ENCODE results near the gene PRKAG2. TPM values are rescaled to one million over a fixed set of nuclear protein-coding genes. Genes with fewer than 3 reads are reported as not detected.

Gene PRKAG2
- polyA plus RNA-seq, 1 donor = 38.3 TPM

DNA sequence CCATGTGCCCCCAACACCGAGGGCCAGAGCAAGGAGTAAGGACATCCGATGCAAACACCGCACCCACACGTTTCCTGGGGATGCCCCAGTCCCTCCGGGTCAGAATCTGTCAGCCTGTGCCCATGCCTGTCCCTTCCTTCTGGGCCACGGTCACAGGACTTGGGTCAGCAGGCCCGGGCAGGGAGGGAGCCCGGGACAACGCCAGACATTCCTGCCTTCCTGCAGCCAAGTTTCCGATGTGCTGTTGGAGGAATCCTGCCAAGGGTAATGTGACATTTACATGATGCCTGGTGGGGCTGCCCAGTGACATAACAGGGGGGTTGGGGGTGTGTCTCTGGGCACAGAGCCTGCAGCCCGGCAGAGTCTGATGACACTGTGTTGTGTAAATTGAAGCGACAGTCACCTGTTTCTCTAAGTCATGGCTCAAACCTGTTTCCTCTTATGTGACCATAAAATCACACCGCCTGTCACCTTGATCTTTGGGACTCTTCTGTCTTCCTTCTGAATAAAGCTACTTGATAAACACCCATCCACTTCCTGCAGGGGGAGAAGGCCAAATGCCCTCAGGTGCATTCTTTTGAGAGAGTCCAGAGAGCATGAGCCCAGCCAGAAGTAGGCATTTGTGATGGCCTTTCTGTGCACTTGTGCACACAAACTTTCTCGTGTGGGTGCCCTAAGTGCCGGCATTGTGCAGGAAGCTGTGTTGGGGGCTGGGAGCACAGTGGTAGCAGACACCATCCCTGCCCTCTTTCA is 181.9 kb downstream of the PRKAG2 start:
- no peak for DNase-seq

DNA sequence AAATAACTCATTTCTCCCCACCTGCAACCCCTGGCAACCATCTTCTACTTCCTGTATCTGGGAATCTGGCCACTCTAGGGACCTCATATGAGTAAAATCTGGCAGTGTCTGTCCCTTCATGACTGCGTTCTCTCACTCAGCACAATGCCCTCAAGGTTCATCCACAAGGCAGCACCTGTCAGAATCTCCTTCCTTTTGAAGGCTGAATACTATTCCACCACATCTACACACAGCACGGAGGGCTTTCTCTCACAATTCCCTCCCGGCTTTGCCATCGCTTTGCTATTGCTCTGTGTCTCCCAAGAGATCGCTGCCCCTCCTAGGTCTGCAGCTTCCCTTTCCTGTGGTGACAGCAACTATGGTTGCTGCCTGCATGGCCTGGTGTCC is 182.5 kb downstream of the PRKAG2 start:
- no peak for DNase-seq

DNA sequence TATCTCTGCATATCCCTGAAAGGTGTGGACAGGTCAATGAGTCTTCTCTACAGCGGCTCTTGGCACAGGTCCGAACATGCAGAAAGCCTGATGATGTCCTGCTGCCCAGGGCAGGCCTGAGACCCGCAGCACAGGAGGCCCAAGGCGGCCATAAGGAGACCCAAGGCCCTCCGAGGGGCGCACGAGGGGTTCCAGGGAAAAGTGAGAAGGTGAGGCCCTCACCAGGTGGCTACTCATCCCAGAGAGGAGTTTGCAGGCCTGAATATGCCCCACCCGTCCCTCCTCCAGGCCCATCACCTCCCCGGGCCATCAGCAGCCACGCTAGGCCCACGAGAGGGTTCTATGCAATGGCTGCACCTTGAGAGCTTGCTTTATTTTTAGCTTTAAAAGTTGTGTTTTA is 183.8 kb downstream of the PRKAG2 start:
- DNase-seq = no peak

DNA sequence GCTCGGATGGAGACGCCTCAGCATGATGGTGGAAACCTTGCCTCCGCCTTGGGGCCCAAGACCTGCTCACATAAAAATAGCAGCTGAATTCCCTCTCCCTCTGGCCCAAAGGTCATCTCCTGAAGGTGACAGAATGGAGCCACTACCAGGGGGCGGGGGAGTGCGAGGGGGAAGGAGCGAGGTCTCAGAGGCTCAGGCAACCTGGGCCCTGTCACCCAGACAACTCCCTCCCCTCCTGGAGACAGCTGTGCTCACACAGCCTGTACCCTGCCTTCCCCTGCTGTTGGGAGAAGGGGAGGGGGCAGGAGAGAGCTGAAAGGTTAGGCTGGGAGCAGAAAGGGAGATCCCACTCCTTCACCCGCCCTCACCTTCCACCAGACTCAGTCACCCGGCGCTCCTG is 184.2 kb downstream of the PRKAG2 start:
- DNase-seq = no peak

DNA sequence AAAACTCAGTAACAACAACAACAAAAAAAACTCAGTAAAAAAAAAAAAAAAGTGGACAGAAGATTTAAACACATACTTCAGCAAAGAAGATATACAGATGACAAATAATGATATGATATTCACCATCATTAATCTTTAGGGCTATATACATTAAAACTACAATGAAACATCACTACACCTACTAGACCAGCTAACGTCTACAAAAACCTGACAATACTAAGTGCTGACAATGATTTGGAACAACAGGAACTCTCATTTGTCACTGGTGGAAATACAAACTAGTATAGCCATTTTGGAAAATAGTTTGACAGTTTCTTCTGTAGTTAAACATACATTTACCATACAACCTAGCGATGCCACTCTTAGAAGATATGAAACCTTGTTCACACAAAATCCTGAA is 185.5 kb downstream of the PRKAG2 start:
- DNase-seq = no peak

DNA sequence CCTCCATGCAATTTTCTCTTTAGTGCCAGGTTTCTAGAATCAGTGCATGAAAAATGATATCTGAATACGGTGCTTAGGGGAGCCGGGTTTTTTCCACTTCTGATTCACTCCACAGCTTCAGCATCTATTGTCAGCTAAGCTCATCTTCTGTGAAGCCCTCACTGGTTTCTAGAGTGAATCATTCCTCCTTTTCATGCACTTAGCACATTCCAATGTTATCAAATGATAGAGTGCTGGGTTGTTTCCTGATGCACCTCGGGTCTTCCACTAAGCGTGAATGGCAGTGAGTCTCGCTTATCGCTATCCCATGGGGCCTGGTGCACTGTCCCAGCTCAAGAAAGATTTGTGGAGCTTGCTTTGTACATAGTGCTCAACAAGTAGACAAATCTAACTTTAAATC is 186.3 kb downstream of the PRKAG2 start:
- DNase-seq = no peak

DNA sequence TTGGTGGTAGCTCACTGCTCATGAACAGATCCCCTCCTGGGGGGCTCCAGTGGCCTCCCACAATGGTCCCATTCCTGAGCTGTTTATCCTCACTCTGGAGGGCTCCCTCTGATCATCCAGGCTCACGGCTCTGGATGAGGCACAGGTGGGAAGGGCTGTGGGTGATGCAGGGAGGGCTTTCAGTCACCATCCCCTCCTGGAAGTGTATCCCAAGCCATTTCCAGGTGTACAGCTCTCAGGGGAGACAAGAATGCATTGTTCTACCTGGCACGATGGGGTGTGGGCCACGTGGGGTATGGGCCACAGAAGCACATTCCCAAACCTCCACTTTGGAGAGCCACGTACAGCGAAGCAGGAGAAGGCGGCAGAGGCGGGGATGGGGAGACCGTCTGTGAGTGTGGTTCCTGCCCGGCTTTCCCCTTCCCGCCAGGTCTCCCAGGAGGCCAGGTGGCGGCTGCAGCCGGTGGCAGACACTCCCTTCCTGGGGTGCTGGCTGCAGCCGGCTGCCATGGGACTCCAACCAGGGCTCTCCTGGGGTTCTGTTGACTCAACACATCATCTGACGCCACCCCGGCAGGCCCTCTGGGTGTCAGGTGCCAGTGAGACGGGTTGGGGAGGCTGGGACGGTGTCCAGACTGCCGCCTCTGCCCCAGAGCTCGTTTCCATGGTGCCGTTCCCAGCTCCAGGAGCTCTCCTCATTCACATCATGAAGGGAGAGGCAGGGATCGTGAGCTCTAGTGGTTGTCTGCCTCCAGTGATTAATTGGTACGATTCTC is 187.5 kb downstream of the PRKAG2 start:
- DNase-seq = no peak

DNA sequence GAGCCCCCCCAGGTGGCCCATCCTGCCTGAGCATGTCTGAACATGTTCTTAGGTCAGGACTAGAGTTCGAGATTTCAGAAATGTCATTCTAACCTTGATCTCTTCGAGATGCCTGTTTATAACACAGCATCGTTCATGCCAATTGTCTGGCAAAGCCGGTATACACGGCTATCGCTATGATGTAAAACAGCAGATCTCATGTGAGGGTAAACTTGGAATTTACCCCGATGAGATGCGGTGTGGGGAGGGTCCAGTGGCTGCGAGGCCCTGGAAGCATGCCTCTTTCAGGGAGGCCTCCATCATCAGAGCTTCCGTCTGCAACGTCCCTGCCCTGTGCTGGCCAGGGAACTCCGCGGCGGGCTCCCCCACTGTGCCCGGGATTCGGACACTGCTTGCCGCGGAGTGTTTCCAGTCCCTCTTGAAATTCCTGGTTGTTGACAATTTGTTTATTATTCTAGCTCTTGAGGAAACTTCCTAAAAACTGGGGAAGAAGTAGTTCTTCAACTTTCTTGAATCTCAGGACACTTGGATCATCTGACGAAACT is 188.6 kb downstream of the PRKAG2 start:
- DNase-seq = no peak

DNA sequence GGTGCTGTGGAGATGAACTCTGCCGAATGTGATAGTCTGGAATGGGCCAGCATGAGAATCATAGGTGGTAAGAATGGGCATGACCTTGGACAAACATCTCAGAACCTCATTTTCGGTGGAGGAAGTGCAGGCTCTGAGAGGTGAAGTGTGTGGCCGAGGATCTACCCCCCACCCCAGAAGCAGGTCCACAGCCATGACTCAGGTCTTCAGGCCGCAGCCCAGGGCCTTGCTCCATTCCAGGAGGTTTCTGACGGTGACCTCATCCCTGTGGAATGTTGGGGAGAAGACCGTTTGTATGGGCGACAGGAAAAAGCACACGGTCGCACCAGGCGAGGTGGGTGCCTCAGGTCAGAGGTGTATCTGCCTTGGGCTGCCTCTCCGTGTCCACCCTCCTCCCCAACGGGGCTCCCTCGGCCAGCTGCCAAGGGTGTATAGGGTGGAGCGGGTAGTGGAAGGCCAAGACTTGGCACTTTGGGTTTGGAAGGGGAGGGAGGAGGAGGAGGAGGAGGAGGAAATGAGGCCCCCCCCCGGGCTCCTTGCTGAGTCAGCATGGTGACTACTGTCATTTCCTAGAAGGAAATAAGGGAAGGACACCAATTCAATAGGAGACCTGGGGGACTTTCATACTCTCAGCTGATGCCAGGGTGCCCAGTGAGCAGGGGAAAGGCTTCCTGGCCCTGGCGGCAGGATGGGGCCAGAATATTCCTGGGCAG is 189.2 kb downstream of the PRKAG2 start:
- no peak for DNase-seq

DNA sequence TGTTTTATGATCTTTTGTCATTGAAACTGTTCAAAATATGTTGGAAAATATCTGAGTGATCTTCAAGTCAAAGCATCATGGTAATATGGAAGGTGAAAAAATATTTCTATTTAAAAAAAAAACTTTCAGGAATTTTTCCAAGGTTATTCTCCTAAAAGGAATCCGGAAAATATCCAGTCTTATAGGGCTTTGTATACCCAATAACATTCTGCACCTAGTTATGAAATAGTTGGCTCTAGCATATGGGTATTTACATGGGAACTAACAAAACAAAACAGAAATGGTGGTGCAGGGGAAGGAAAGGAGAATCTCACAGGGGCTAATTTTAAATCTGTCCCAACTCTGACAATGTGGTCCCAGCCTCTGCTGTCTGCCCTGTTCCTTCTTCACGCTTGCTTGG is 190.1 kb downstream of the PRKAG2 start:
- no peak for DNase-seq

DNA sequence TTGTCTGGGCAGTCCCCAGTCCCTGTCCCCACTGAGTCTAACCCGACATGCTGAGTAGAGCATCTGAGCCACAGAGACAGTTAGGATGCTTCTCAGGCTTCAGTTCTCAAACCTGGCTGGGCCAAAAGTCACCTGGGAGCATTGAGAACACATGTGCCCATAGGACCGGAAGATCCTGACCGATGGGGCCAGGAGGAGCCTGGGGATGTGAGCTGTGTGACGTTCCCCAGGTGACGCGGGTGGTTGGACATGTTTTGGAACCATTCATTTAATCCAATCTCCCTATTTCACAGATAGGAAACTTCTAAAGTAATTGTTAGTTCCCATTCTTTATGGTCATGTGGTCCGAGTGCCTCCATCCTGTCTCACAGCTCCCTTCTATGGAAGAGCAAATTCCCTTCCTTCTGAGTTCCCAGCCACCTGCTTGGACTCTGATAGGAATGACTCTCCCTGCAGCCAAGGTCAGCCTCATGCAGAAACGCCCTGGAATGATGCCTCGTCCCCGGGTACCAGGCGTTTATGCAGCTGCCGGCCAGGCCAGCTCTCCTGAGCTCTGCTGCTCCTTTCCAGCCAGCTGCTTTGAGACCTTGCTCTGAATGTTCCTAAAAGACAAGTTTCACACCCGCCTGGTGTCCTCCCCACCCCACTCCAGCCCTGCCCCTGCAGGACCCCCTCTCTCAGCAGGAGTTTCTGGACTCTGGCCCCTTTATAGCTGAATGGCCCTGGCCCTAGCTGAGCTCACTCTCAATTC is 190.7 kb downstream of the PRKAG2 start:
- no peak for DNase-seq

DNA sequence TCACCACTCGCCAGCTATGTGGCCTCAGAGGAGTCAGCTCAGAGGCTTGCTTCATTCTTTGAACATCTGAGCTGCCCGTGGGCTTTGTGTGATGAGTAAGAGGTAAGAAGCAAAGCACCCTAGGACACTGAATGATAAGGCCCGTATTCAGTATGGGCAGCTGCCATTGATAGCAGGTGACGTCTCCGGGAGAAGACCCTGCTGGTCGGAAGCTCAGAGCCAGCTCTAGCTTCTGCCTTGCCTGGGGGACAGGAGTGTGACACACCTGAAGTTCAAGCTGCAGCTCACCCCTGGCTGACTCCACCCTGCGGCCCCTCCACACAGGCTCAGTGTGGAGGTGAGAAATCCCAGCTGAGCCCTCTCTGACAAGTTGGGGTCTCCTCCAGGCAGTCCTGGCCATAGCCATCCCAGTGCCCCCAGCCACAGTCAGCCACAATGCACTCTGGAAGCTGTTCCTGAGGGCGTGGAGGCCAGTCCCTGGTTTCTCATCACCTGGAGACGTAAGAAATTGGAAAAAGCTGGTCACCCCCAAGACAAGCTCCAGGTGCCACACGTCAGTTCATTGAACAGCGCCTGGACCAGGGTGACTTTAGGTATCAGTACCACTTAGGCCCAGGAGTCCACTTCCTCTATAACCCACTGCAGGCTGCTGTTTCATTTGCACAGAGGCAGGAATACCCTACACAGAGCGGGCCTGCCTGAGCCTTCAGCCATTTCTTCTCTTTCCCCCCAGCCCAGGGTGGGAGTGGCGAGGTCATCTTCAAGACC is 192.3 kb downstream of the PRKAG2 start:
- DNase-seq = no peak

DNA sequence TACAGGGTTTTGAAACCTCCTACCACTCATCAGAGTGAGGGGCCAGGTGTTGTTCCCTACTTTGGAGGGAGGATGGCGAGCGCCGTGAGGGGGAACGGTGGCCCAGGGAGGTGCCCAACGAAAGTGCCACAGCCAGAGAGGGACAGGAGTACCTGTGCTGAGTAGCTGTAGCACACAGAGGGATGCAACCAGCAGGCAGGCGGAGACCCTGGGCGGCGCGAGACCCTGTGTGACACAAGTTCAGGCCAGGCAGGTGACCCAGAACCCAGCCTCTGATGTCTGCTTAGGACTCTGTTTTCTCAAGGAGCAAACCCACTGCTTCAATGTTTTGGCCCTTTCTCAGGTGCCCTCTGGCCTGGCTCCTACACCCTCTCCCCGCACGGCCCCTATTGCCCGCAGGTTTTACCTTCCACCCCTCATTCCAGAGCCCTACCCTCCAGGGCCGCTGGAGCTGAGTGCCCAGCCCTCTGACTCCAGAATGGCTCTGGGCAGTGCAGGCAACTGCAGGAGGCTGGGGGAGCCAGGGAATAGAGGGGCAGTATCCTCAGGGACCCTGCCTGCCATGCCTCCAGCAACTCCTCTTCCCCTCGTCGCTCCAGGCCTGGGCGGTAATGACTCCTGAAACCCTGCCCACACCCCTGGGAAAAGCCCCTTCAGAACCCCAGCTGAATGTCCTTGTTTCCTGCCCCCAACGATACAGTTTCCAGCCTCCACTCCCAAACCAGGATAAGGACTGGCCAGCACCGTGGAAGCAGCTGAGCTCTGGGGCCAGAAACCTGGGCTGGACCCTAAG is 193.1 kb downstream of the PRKAG2 start:
- no peak for DNase-seq

DNA sequence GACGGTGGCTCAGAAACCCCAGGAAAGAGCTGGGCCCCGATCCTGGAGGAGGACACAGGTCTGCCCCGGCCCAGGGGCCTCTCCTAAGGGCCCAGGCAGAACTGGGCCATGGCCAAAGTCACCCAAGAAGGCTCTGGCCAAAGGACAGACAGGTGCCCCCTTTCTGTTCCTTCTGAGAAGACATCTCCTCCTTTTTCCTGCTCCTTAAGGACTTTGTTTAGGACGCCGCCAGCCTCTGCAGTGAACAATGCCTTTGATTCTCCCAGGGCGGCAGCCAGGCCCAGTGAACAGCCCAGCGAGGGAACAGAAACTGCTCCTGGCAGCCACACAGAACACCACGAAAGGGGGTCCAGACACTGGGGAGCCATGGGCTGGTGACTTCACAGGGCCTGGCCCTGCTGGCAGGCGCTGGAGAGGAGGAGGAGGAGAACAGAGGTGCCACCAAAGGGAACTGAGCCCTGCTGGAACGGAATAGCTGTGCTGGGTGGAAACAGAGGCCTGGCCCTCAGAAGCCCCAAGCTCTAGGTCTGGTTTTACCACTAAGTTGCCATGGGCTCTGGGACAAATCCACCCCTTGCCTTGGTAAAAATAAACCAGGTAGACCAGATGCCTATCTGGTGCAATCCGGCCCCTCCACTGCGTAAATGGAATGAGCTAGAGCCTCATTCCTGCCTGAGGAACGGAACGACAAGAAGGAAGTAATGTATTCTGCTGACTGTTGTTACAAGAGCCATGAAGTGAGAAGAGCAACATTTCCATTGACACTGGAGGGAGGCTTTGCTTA is 193.9 kb downstream of the PRKAG2 start:
- DNase-seq = no peak

DNA sequence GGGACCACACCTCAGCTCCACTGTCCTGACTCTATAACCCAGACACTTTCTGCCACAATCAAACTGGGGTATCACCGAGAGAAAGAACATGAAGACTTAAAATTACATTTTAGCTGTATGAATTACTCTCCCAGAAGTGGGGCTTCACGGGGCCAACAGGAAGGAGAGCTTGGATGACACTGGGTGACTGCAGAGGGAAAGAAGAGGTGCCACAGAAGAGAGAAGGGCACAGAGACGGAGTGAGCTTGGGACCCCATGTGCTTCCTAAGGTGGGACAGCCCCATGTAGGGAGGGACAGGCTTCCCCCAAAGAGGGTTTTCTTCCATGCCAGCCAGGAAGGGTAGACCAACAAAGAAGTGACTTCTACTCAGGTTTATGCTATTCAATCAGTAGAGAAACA is 195.2 kb downstream of the PRKAG2 start:
- no peak for DNase-seq

DNA sequence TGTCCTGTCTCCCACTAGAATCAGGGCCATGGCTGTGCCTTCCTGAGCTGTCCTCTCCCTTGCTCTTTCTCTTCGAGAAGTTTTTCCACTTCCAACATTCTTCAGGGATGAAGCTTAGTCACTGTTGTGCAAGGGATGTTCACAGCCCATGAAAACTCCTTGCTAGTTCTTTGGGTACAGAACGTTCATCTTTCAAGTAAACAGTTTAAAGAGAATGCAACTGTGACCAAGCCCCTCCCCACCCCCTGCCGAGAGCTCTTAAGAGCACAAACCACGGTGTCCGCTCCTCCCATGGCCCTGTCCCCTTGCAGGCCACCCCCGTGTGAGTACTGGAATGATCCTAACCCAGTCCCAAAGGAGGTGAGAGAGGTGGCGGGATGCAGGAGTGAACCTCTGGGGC is 196.1 kb downstream of the PRKAG2 start:
- DNase-seq = no peak

DNA sequence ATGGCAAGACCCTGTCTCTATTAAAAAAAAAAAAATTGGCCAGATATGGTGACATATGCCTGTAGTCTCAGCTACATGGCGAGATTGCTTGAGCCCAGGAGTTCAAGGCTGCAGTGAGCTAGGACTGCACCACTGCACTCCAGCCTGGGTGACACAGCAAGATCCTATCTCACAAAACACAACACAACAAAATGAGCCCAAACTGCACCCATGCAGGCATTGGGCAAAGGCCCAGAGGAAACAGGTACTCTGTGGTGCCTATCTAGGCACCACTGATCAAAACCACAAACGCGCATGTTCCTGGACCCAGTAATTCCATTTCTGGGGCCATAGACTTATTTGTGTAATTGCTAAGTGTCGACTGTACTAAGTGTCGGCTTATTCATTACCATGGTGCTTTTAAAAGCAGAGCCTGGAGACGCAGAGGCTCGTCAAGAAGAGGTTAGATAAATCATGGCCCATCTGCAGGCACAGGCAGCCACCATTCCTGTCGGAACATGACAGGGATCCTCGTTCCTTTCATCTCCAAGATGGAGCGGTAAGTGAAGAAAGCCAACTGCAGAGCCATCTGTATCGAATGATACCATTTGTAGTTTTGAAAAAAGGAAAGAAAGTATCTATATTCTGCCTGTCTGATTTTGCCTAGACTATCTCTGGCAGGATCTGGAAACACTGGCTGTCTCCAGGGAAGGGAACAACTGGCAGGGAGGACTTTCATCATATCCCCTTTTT is 196.9 kb downstream of the PRKAG2 start:
- no peak for DNase-seq

DNA sequence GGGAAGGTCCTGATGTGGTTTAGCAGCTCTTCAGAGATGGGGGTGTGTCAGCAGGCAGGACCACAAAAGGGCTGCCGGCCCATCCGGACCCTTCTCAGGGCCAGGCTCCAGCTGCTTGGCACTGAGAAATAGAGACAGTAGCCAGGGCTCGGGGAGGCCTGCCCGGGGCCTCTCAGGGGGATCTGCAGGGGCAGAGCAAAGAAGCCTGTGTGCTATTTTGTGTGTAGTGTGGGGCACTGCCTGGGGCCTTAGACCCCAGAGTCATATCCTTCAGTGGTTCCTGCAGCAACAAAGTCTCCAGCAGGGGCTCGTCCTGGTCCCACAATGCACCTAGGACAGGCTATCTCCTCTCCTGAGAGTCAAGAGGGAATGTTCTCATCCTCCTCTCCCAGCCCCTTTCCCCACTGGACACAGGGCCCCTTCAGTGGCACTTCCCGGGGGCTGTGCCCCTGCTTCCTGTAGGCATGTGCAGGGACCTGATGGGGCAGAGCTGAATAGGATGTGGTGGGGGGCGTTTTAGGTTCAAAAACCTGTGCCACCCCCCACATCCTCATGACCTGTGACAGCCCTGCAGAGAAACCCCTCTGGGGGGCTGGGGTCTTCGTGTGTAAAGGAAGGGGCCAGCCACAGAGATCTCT is 197.7 kb downstream of the PRKAG2 start:
- no peak for DNase-seq
